ENCODE data around the gene MYBPHL.

MYBPHL gene

DNA sequence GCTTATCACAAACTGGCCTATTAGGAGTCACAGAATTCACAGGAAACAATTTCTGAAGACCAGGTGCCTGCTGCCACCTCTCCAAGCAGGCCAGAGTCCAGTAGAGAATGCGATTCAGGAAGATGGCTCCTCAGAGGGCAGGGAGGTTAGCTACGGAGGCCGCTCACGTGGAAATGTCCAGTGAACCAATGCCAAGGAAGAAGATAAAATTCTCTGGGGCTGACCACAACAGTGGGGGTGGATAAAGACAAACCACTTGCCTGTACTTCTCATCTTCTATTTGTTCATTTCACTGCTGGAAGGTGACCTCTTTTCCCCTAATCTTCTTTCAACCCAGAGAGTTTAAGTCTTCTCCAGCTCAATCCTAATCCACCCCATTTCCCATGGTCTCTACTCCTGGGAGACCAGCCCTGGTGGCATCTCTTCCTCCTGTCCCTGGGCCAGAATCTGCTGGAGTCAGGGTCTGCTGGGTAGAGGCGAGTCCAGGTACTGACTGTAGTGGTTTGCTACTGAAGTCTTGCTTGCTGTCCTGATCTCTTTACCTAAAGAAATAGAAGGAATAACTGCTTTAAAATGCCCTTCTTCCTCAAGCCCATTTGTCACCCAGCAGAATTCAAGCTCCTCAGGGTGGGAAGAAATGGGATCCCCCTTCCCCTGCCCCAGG lies 27.1 kb downstream of the MYBPHL start:
- FAIRE-seq, result no peak

DNA sequence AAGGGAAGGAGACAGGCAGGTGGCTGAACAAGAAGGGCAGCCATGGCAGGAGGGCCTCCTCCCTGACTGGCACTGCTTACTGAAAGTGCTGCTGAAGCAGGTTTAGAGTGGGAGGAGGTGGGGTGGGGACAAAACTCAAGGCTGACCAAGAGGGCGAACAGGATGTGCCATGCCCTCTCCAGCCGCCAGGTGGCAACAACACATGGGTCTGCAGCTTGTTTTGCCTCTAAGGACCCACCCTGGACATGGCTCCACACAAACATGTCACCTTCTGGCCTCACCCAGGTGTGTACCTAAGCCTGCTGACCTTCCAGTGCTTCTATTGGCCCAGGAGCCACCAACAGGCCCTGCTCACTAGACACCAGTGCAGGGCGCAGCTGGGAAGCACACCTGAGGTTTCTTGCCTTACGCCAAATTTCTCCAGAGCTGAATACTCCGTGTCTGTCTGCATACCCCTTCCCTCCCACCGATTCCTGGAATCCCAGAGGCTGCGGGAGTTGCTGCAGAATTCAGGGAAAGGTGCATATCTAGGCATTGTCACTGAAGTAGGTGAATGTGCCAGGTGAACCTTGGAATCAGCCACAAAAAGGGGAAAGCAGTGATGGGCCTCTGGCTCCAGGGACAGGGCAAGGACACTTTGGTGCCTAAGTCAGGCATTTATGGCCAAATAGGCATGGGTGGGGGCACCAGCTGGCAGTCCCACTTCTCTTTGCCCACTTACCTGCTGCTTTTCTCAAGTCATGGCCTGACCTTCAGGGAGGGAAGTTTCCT lies 29.2 kb downstream of the MYBPHL start:
- FAIRE-seq, result no peak

DNA sequence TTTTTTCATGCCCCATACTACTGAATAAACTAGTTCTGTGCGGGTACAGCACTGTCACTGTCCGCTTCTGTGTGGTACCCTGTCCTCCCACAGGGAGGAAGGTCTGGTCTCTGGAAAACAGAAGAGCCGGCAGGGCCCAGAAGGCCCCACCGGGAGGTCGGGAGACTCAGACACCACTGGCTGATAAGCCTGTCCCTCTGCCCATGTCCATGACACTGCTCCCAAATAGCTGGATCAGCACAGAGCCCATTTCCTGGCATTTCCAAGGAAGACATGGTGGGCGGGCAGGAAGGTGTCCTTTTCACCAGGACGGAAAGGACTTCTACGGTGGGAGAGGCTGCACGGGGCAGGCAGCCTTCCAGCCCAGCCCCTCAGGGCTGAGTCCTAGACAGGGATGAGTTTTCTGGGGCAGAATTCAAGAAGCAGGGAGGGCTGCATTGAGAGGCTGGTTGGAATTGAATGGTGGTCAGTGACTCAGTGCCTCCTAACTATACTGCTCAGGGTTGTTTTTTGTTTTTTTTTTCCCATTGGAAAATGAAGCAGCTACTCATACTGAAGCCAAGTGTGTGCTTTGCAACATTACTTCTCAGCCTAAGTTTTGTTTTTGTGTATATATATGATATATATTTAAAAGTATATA lies 31.0 kb downstream of the MYBPHL start:
- no peak for FAIRE-seq

DNA sequence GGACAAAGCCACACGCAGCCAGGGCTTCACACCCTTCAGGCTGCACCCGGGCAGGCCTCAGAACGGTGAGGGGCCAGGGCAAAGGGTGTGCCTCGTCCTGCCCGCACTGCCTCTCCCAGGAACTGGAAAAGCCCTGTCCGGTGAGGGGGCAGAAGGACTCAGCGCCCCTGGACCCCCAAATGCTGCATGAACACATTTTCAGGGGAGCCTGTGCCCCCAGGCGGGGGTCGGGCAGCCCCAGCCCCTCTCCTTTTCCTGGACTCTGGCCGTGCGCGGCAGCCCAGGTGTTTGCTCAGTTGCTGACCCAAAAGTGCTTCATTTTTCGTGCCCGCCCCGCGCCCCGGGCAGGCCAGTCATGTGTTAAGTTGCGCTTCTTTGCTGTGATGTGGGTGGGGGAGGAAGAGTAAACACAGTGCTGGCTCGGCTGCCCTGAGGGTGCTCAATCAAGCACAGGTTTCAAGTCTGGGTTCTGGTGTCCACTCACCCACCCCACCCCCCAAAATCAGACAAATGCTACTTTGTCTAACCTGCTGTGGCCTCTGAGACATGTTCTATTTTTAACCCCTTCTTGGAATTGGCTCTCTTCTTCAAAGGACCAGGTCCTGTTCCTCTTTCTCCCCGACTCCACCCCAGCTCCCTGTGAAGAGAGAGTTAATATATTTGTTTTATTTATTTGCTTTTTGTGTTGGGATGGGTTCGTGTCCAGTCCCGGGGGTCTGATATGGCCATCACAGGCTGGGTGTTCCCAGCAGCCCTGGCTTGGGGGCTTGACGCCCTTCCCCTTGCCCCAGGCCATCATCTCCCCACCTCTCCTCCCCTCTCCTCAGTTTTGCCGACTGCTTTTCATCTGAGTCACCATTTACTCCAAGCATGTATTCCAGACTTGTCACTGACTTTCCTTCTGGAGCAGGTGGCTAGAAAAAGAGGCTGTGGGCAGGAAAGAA lies 32.0 kb downstream of the MYBPHL start:
- FAIRE-seq, result no peak

DNA sequence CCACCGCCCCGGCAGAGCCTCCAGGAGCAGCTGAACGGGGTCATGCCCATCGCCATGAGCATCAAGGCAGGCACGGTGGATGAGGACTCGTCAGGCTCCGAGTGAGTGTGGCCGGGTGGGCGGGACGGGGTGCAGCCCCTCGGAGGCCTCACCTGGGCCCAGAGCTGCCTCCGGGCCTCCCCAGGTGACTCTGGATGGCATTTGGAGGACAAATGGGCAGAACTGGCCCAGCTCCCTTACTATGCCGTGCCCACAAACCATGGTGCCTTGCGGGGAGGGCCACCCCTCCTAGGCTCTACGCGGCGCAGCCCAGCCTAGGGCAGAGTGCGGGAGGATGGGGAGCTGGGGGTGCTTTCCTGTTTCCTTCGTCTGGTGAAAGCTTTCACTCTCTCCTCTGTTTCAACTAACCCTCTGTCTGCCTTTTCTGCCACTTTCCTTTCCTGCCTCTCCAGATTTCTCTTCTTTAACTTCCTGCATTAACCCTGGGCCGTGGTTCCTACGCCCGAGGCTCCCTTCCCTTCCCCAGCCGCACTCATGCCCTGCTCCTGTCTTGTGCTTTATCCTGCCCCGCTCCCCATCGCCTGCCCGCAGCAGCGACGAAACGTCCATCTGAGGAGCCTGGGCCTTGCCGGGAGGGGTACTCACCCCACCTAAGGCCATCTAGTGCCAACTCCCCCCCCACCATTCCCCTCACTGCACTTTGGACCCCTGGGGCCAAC lies 33.1 kb downstream of the MYBPHL start:
- FAIRE-seq, result no peak

DNA sequence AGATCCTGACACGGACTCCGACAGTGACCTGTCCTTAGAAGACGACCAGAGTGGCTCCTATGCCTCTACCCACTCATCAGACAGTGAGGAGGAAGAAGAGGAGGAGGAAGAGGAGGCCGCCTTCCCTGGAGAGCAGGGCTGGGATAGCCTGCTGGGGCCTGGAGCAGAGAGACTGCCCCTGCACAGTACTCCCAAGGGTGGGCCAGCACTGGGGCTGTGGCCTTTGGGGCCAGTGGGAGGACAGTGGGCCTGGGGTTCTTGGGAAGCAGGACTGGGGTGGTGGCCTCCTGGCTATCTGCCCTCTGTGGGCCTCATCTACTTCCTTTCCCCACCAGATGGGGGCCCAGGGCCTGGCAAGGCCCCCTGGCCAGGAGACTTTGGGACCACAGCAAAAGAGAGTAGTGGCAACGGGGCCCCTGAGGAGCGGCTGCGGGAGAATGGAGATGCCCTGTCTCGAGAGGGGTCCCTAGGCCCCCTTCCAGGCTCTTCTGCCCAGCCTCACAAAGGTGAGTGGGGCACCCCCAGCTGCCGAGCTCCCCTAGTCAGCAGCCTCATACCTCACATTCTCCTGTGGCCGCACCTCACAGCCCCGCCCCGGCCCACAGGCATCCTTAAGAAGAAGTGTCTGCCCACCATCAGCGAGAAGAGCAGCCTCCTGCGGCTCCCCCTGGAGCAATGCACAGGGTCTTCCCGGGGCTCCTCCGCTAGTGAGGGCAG lies 33.8 kb downstream of the MYBPHL start:
- FAIRE-seq, result no peak

DNA sequence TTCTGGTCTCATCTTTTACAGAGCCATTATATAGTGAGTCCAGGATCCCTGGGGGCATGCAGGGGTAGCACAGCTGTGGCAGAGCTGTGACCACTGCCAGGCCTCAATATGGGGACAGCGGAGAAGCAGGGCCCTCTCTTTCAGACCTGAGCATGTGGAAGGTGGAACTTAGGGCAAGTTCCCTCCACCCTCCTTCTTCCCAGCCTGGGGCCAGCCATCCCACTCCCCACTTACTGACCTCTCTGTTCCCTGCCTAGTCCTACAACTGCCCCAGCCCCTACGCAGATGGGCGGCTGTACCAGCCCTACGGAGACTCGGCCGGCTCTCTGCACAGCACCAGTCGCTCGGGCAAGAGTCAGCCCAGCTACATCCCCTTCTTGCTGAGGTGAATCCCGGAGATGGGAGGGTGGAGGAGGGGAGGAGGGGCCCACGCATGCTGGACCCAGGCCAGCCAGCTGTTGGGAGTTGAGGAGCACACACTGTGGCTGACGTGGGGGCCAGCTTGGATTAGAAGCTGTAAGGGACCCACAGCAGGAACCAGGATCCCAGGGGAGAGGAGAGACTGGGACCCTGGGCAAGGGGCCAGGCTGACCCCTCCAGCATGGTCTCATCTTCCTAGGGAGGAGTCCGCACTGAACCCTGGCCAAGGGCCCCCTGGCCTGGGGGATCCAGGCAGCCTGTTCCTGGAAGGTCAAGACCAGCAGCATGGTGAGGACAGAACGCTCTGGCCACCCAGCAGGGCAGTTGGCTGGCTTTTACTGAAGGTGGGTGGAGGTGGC lies 34.6 kb downstream of the MYBPHL start:
- FAIRE-seq, result no peak

DNA sequence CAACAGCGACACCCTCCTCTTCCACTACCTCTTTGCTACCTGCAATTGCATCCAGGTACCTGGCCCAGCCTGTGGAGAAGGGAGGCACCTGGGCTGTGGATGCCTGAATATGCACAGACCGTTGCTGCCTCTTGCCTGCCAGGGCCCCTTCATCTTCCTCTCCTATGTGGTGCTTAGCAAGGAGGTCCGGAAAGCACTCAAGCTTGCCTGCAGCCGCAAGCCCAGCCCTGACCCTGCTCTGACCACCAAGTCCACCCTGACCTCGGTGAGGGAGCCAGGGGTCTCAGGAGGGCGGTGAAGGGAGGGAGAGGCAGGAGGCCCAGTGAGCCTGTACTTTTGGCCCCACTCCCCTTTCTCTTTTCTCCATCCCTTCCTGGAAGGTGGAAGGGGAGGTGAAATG lies 35.4 kb downstream of the MYBPHL start:
- no peak for FAIRE-seq

DNA sequence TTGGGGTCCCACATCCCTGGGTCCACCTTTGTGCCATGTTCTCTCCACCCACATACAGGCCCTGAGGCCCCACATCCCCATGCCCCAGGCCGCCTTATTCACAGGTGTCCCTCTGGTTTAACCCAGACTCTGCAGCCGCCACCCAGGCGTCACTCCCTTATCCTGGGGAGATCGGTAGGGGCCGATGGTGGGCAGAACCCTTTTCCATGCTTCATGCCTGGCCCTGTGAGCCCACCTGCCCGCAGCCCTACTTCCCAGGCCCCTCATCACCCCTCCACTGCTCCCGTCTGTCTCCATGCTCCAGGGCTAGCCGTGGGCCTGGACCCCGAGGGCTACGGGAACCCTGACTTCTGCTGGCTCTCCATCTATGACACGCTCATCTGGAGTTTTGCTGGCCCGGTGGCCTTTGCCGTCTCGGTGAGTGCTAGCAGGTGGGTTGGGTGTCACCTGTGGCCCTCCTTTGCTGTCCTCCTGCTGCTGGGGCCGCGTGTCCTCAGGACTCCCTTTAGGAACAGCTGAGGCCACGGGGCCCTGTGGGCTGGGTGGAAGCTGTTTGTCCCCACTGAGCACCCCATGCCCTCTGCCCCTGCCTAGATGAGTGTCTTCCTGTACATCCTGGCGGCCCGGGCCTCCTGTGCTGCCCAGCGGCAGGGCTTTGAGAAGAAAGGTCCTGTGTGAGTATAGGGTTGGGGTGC lies 36.0 kb downstream of the MYBPHL start:
- FAIRE-seq, result no peak

DNA sequence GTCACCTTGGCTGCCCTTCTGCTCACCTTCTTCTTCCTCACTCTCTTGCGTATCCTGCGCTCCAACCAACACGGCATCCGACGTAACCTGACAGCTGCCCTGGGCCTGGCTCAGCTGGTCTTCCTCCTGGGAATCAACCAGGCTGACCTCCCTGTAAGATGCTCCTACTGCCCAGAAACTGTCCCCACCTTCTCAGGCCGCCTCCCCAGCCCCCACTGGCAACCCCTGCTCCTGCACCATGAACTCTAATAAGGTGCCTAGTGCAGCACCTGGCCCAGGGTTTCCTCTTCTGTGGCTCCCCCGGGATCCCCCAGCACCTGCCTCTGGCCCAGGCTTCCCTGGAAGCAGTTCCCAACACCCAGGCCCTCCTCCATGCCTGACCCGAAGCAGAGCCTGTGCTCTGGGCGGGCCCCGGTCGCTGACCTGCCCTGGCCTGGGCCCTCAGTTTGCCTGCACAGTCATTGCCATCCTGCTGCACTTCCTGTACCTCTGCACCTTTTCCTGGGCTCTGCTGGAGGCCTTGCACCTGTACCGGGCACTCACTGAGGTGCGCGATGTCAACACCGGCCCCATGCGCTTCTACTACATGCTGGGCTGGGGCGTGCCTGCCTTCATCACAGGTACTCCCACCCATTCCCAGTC lies 36.7 kb downstream of the MYBPHL start:
- FAIRE-seq, result no peak

DNA sequence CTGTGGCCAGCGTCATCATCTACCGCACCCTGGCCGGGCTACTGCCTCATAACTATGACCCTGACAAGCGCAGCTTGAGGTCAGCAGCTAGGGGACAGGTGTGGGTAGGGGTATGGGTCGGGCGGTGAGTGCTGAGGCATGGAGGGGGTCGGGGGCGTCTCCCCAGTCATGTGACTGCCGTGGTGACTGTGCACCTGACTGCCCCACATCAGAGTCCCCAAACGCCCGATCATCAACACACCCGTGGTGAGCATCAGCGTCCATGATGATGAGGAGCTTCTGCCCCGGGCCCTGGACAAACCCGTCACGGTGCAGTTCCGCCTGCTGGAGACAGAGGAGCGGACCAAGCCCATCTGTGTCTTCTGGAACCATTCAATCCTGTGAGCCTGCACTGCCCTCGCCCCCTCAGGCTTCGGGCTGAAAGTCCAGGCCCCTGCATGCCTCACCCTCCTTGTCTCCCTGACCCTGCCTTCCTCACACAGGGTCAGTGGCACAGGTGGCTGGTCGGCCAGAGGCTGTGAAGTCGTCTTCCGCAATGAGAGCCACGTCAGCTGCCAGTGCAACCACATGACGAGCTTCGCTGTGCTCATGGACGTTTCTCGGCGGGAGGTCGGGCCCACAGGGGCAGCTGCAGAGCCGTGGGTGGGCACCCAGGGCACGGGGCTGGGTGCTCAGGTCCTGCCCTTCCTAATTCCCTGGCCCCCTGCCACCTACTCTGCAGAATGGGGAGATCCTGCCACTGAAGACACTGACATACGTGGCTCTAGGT lies 37.4 kb downstream of the MYBPHL start:
- no peak for FAIRE-seq

DNA sequence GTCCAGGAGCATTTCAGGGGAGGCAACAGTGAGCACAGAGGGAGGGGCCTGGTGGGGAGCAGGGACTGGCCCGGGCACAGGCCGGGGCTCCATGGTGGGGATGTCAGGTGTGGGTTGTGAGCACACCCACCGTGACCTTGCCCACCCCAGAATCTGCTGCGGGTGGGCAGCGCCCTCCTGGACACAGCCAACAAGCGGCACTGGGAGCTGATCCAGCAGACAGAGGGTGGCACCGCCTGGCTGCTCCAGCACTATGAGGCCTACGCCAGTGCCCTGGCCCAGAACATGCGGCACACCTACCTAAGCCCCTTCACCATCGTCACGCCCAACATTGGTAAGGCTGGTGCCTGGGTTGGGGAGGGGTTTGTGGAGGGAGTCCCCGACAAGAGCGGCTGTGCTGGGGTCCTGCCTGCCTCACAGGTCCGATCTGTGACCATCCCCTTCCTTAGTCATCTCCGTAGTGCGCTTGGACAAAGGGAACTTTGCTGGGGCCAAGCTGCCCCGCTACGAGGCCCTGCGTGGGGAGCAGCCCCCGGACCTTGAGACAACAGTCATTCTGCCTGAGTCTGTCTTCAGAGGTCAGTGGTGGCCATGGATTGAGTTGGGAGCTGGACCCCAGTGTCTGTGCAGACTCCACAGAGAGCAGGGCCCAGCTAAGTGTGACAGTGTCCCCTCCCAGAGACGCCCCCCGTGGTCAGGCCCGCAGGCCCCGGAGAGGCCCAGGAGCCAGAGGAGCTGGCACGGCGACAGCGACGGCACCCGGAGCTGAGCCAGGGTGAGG lies 38.2 kb downstream of the MYBPHL start:
- no peak for FAIRE-seq

DNA sequence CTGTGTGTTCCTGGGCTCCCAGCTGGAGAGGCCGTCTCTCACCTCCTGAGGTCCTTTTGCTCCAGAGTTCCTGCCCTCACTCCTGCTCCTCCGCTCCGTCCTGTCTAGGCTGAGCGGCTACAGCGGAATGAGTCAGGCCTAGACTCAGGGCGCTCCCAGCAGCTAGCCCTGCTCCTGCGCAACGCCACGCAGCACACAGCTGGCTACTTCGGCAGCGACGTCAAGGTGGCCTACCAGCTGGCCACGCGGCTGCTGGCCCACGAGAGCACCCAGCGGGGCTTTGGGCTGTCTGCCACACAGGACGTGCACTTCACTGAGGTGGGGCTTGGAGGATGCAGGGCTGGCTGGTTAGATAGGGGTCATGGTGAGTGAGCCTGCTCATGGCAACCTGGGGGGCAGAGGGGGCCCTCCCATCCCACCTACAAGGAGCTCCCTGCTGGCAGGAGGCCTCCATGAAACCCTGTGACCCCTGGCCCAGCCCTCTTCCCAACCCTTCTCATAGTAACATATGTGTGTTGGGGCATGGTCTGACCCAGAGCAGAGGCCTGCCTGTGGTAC lies 39.0 kb downstream of the MYBPHL start:
- no peak for FAIRE-seq

DNA sequence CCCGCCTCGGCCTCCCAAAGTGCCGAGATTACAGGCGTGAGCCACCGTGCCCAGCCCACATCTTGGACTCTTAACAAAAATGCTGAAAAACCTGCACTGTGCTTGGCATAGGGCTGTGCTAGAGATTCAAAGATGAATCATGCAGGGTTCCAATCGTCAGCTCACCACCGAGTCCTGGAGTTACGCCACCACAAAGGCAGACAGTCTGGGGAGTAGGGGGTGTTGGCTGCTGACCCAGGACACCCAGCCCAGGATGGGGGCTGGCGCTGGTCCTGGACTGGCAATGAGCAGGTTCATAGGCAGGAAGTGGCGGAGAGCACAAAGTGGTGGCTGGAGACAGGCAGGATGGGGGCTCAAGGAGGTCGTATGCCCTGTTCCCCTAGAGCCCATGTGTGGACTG lies 39.8 kb downstream of the MYBPHL start:
- no peak for FAIRE-seq

DNA sequence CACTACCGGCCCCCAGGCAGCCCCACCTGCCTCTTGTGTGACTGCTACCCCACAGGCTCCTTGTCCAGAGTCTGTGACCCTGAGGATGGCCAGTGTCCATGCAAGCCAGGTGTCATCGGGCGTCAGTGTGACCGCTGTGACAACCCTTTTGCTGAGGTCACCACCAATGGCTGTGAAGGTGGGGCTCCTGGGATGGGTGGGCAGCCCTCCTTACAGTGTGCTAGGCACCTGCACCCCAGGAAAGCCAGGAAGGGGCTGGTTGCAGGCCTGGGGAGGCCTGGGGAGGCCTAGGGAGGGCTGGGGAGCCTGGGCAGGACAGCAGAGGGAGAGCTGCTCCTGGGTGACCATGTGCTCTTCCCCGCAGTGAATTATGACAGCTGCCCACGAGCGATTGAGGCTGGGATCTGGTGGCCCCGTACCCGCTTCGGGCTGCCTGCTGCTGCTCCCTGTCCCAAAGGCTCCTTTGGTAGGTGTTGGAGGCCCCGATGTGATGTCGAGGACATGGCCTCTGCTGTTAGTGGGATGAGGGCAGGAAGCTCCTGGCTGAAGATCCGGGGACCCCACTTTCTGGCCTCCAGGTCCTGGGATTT lies 41.0 kb downstream of the MYBPHL start:
- FAIRE-seq, result no peak

DNA sequence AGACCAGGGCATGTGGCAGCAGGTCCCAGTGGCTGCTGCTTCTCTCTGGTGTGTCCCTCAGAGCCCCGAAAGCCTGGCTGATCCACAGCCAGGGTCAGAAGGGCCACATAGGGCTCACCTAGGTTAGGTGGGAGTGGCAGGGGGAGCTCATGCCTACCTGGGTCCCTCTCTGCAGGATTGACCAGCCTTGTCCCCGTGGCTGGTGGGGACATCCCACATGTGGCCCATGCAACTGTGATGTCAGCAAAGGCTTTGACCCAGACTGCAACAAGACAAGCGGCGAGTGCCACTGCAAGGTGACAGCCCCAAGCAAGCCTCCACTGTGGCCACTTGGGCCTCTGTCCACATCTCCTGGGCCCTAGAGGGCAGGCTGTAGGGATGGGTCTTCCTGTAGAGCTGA lies 41.8 kb downstream of the MYBPHL start:
- no peak for FAIRE-seq

DNA sequence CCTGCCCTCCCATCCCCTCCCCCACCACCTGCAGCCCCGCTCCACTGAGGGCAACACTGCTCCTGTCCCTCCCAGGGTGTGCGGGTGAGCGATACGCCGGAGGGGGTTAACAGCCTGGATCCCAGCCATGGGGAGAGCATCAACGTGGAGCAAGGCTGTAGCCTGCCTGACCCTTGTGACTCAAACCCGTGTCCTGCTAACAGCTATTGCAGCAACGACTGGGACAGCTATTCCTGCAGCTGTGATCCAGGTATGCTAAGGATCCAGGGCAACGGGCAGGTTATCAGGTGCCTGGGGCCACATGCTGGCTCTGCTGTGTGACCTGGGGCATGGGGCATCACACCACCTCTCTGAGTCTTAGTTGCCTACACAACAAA lies 42.4 kb downstream of the MYBPHL start:
- FAIRE-seq, result no peak

Data from G401.6 (cell line).